ENCODE data around the gene P2RY8. TPM values are rescaled to one million over a fixed set of nuclear protein-coding genes. Genes with fewer than 3 reads are reported as not detected.
"Not testable (repeated sequence)": the region's sequence is repeated elsewhere in the genome, so short reads cannot be mapped to it uniquely, and the experiment has no call there.

Gene P2RY8
- total RNA-seq, 1 donor from 2014 or later: not detected

- Mint-ChIP-seq H3K27ac (ENCODE audit: unreplicated experiment) (no peak overlapping the region), H3K4me1 (ENCODE audit: unreplicated experiment) (no peaks in the 10 kb centered on the region), H3K9me3 (ENCODE audit: unreplicated experiment) (no peaks in the 10 kb centered on the region), H3K27me3 (ENCODE audit: unreplicated experiment) (no peaks in the 10 kb centered on the region), H3K36me3 (ENCODE audit: unreplicated experiment) (no peaks in the 10 kb centered on the region), H3K4me3 (ENCODE audit: unreplicated experiment) (no peak overlapping the region)
- TF ChIP-seq, protein P1, sequence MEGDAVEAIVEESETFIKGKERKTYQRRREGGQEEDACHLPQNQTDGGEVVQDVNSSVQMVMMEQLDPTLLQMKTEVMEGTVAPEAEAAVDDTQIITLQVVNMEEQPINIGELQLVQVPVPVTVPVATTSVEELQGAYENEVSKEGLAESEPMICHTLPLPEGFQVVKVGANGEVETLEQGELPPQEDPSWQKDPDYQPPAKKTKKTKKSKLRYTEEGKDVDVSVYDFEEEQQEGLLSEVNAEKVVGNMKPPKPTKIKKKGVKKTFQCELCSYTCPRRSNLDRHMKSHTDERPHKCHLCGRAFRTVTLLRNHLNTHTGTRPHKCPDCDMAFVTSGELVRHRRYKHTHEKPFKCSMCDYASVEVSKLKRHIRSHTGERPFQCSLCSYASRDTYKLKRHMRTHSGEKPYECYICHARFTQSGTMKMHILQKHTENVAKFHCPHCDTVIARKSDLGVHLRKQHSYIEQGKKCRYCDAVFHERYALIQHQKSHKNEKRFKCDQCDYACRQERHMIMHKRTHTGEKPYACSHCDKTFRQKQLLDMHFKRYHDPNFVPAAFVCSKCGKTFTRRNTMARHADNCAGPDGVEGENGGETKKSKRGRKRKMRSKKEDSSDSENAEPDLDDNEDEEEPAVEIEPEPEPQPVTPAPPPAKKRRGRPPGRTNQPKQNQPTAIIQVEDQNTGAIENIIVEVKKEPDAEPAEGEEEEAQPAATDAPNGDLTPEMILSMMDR (IDR thresholded peaks at IDR 0.05): no peak
- DNase-seq (ENCODE audit: extremely low spot score, unreplicated experiment): peak; percentile 23
Observed at GRCh38 chrX:1578511-1579173, 41.7 kb upstream of the P2RY8 start.

DNA sequence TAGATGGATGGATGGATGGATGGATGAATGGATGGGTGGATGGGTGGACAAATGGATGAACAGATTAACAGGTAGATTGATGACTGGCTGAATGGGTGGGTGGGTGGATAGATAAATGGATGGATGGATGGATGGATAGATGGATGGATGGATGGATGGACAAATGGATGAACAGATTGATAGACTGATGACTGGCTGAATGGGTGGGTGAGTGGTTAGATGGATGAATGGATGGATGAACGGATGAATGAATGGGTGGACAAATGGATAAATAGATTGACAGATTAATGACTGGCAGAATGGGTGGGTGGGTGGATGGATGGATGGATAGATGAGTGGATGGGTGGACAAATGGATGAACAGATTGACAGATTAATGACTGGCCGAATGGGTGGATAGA lies 40.9 kb upstream of the P2RY8 start:
- TF ChIP-seq, protein P1 (IDR thresholded peaks at IDR 0.05): no peak
- no peaks in the 10 kb centered on the region for H3K27me3 Mint-ChIP-seq (ENCODE audit: unreplicated experiment)
- H3K4me1 Mint-ChIP-seq (ENCODE audit: unreplicated experiment): no peaks in the 10 kb centered on the region
- no peak overlapping the region for H3K27ac Mint-ChIP-seq (ENCODE audit: unreplicated experiment)
- H3K9me3 Mint-ChIP-seq (ENCODE audit: unreplicated experiment): no peaks in the 10 kb centered on the region
- no peaks in the 10 kb centered on the region for H3K36me3 Mint-ChIP-seq (ENCODE audit: unreplicated experiment)
- H3K4me3 Mint-ChIP-seq (ENCODE audit: unreplicated experiment): no peak overlapping the region
- peak; percentile 10 for DNase-seq (ENCODE audit: extremely low spot score, unreplicated experiment)

- Mint-ChIP-seq H3K36me3 (ENCODE audit: unreplicated experiment) (no peaks in the 10 kb centered on the region), H3K4me3 (ENCODE audit: unreplicated experiment) (no peak overlapping the region), H3K27me3 (ENCODE audit: unreplicated experiment) (no peaks in the 10 kb centered on the region), H3K4me1 (ENCODE audit: unreplicated experiment) (no peaks in the 10 kb centered on the region), H3K27ac (ENCODE audit: unreplicated experiment) (no peak overlapping the region), H3K9me3 (ENCODE audit: unreplicated experiment) (no peaks in the 10 kb centered on the region)
- peak; percentile 76 for DNase-seq (ENCODE audit: extremely low spot score, unreplicated experiment)
- TF ChIP-seq, protein P1 (IDR thresholded peaks at IDR 0.05): no peak
Observed at GRCh38 chrX:1576201-1576992, 39.4 kb upstream of the P2RY8 start.

DNA sequence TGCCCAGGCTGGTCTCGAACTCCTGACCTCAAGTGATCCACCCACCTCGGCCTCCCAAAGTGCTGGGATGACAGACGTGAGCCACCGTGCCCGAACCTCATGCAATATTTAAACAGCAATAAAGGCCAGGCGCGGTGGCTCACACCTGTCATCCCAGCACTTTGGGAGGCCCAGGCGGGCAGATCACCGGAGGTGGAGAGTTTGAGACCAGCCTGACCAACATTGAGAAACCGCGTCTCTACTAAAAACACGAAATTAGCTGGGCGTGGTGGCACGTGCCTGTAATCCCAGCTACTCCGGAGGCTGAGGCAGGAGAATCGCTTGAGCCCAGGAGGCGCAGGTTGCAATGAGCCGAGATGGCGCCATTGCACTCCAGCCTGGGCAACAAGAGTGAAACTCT lies 37.2 kb upstream of the P2RY8 start:
- not testable (repeated sequence) for H3K9me3 Mint-ChIP-seq (ENCODE audit: unreplicated experiment); H3K36me3 Mint-ChIP-seq (ENCODE audit: unreplicated experiment); H3K4me3 Mint-ChIP-seq (ENCODE audit: unreplicated experiment); H3K27me3 Mint-ChIP-seq (ENCODE audit: unreplicated experiment); H3K27ac Mint-ChIP-seq (ENCODE audit: unreplicated experiment); H3K4me1 Mint-ChIP-seq (ENCODE audit: unreplicated experiment)
- DNase-seq (ENCODE audit: extremely low spot score, unreplicated experiment): peak; percentile 74

DNA sequence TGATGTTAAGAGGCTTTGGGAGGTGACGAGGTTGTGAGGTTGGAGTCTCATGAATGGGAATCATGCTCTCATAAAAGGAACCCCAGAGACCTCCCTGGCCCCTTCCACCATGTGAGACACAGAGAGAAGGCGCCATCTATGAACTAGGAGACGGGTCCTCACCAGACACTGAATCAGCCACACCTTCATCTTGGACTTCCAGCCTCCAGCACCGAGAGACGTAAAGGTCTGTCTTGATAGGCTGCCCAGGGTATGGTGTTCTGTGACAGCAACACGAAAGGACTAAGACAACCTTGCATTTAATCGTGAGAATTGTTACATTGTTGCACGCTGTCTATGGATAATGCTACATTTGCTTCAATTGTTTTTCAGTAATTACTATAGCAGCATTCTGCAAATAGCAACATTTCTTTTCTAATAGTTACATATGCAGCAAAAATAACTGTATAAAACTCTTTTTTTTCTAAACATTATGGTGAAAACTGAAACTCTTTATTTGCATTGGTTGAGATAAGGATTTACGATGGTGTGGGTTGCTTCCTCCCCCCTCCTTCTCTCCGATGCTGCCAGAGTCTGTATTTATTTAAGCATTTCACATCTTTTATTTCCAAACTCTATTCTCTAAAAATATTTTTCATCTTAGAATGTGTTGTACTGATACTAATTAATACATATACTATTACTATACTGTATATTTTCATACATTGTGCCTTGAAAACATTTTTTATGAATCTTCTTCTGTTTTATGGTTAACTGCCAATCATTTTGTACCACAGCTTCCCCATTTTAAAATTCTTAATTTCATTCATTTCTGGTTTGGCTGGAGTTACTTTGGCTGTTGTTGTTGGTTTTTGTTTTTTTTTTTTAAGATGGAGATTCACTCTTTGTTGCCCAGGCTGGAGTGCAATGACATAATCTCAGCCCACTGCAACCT lies 28.0 kb upstream of the P2RY8 start:
- peaks cover 12% of the 10 kb centered on the region for H3K27me3 Mint-ChIP-seq (ENCODE audit: unreplicated experiment)
- H3K4me3 Mint-ChIP-seq (ENCODE audit: unreplicated experiment): no peak overlapping the region
- H3K9me3 Mint-ChIP-seq (ENCODE audit: unreplicated experiment): no peaks in the 10 kb centered on the region
- peak; percentile 38 for DNase-seq (ENCODE audit: extremely low spot score, unreplicated experiment)
- TF ChIP-seq, protein P1 (IDR thresholded peaks at IDR 0.05): no peak
- no peaks in the 10 kb centered on the region for H3K36me3 Mint-ChIP-seq (ENCODE audit: unreplicated experiment)
- H3K27ac Mint-ChIP-seq (ENCODE audit: unreplicated experiment): no peak overlapping the region
- no peaks in the 10 kb centered on the region for H3K4me1 Mint-ChIP-seq (ENCODE audit: unreplicated experiment)

- H3K9me3 Mint-ChIP-seq (ENCODE audit: unreplicated experiment); H3K36me3 Mint-ChIP-seq (ENCODE audit: unreplicated experiment); H3K27ac Mint-ChIP-seq (ENCODE audit: unreplicated experiment); H3K4me1 Mint-ChIP-seq (ENCODE audit: unreplicated experiment); H3K27me3 Mint-ChIP-seq (ENCODE audit: unreplicated experiment); H3K4me3 Mint-ChIP-seq (ENCODE audit: unreplicated experiment): not testable (repeated sequence)
- DNase-seq (ENCODE audit: extremely low spot score, unreplicated experiment): peak; percentile 15
Observed at GRCh38 chrX:1564077-1564476, 27.1 kb upstream of the P2RY8 start.

All from osteocyte (in vitro differentiated cells).